ENCODE results near the gene IMMP2L.

GRCh38 chr7:111343017-111343416 is 219.3 kb downstream of the IMMP2L start:
- TF ChIP-seq CTCF (IDR thresholded peaks at IDR 0.05), result no peak
- no peak for TF ChIP-seq POLR2A (IDR thresholded peaks at IDR 0.05)

Measured in body of pancreas (tissue), 4 donors.